ENCODE data around the gene PGRMC2.
"Not testable (repeated sequence)": the region's sequence is repeated elsewhere in the genome, so short reads cannot be mapped to it uniquely, and the experiment has no call there.

PGRMC2 gene

GRCh38 chr4:128265550-128265949 is 22.1 kb downstream of the PGRMC2 start:
- not testable (repeated sequence) for FAIRE-seq

GRCh38 chr4:128259889-128260288 is 27.7 kb downstream of the PGRMC2 start:
- not testable (repeated sequence) for FAIRE-seq

- FAIRE-seq: not testable (repeated sequence)
These were observed 29.4 kb downstream of the PGRMC2 start for GRCh38 chr4:128258166-128258565.

- peak; percentile 95 for FAIRE-seq
These were observed 31.1 kb downstream of the PGRMC2 start for GRCh38 chr4:128256539-128256938.

- FAIRE-seq: no peak
These were observed 31.7 kb downstream of the PGRMC2 start for GRCh38 chr4:128255906-128256305.

GRCh38 chr4:128249787-128250668 is 37.6 kb downstream of the PGRMC2 start:
- no peak for FAIRE-seq

GRCh38 chr4:128247906-128248305 is 39.7 kb downstream of the PGRMC2 start:
- FAIRE-seq: no peak

- not testable (repeated sequence) for FAIRE-seq
These were observed 42.2 kb downstream of the PGRMC2 start for GRCh38 chr4:128245391-128245790.

GRCh38 chr4:128244379-128244778 is 43.2 kb downstream of the PGRMC2 start:
- FAIRE-seq: no peak

- no peak for FAIRE-seq
These were observed 45.0 kb downstream of the PGRMC2 start for GRCh38 chr4:128242601-128243000.

GRCh38 chr4:128241981-128242380 is 45.6 kb downstream of the PGRMC2 start:
- no peak for FAIRE-seq

- FAIRE-seq: no peak
These were observed 46.1 kb downstream of the PGRMC2 start for GRCh38 chr4:128241425-128241913.

GRCh38 chr4:128241019-128241418 is 46.6 kb downstream of the PGRMC2 start:
- no peak for FAIRE-seq

GRCh38 chr4:128234836-128235235 is 52.8 kb downstream of the PGRMC2 start:
- FAIRE-seq: no peak

- no peak for FAIRE-seq
These were observed 54.9 kb downstream of the PGRMC2 start for GRCh38 chr4:128232719-128233118.

GRCh38 chr4:128228845-128229795 is 58.5 kb downstream of the PGRMC2 start:
- peak; percentile 96 for FAIRE-seq

- FAIRE-seq: no peak
These were observed 59.5 kb downstream of the PGRMC2 start for GRCh38 chr4:128227991-128228571.

- no peak for FAIRE-seq
These were observed 62.5 kb downstream of the PGRMC2 start for GRCh38 chr4:128225148-128225547.

GRCh38 chr4:128221586-128221985 is 66.0 kb downstream of the PGRMC2 start:
- peak; percentile 71 for FAIRE-seq

GRCh38 chr4:128220286-128221235 is 67.1 kb downstream of the PGRMC2 start:
- peak; percentile 93 for FAIRE-seq

All from islet of Langerhans (tissue), 1 donor.